ENCODE data around the gene TAF11. TPM values are rescaled to one million over a fixed set of nuclear protein-coding genes. Genes with fewer than 3 reads are reported as not detected.
A peak's percentile ranks its signal among the peaks of the same experiment; 100 is the strongest.
"Not testable (repeated sequence)": the region's sequence is repeated elsewhere in the genome, so short reads cannot be mapped to it uniquely, and the experiment has no call there.

The TAF11 gene
- total RNA-seq, 3 donors from 2014 or later: 23.2 to 26.8 (median 24.2) TPM

GRCh38 chr6:34891296-34891695 lies 3.5 kb upstream of the TAF11 start:
- DNase-seq (no peak), ATAC-seq (no peak)
- H3K36me3 ChIP-seq (ENCODE audit: low read depth): no peaks in the 10 kb centered on the region
- no peak for TF ChIP-seq CTCF (IDR thresholded peaks at IDR 0.05)
- intact Hi-C loops (cut with DNase I, micrococcal nuclease): no loop called here
- peaks cover 22% of the 10 kb centered on the region for H3K4me1 ChIP-seq (ENCODE audit: low read depth)
- no peak overlapping the region for H3K4me3 ChIP-seq
- H3K9me3 ChIP-seq: no peaks in the 10 kb centered on the region

- ATAC-seq: no peak
- Histone ChIP-seq H3K36me3 (ENCODE audit: low read depth) (no peaks in the 10 kb centered on the region), H3K4me3 (no peak overlapping the region), H3K4me1 (ENCODE audit: low read depth) (peaks cover 23% of the 10 kb centered on the region), H3K9me3 (no peaks in the 10 kb centered on the region)
- no peak for TF ChIP-seq CTCF (IDR thresholded peaks at IDR 0.05)
- DNase-seq: no peak
- intact Hi-C loops (cut with DNase I, micrococcal nuclease): no loop called here
Measured at GRCh38 chr6:34890533-34890925, 2.7 kb upstream of the TAF11 start.

- intact Hi-C loops (cut with DNase I, micrococcal nuclease): no loop called here
- H3K4me3 ChIP-seq: peak within 1 kb of the TSS; percentile 77
- no peaks in the 10 kb centered on the region for H3K9me3 ChIP-seq
- peaks cover 23% of the 10 kb centered on the region for H3K4me1 ChIP-seq (ENCODE audit: low read depth)
- DNase-seq: peak; percentile 94 to 96 (median 94)
- H3K36me3 ChIP-seq (ENCODE audit: low read depth): no peaks in the 10 kb centered on the region
- TF ChIP-seq CTCF (IDR thresholded peaks at IDR 0.05): no peak
- ATAC-seq: peak; percentile 94
Measured at GRCh38 chr6:34888874-34889555, 1.2 kb upstream of the TAF11 start, which contains the start of gene ANKS1A. Gene ANKS1A, plus strand, starts transcription at chr6:34889255. Its CDS starts 148 bp downstream, at chr6:34889403.

GRCh38 chr6:34888514-34888856 lies 643 bp upstream of the TAF11 start:
- Histone ChIP-seq H3K4me3 (peak overlapping the region; percentile 77), H3K36me3 (ENCODE audit: low read depth) (no peaks in the 10 kb centered on the region), H3K4me1 (ENCODE audit: low read depth) (peaks cover 23% of the 10 kb centered on the region), H3K9me3 (no peaks in the 10 kb centered on the region)
- ATAC-seq: no peak
- no peak for TF ChIP-seq CTCF (IDR thresholded peaks at IDR 0.05)
- no peak for DNase-seq
- intact Hi-C loops (cut with DNase I, micrococcal nuclease): no loop called here

GRCh38 chr6:34885837-34886236 lies 2.0 kb downstream of the TAF11 start:
- ATAC-seq; H3K4me3 ChIP-seq; DNase-seq; H3K36me3 ChIP-seq (ENCODE audit: low read depth); H3K9me3 ChIP-seq; intact Hi-C loops (cut with DNase I, micrococcal nuclease): not testable (repeated sequence)
- H3K4me1 ChIP-seq (ENCODE audit: low read depth): peaks cover 13% of the 10 kb centered on the region

GRCh38 chr6:34884996-34885395 lies 2.8 kb downstream of the TAF11 start:
- DNase-seq (no peak), ATAC-seq (no peak)
- Histone ChIP-seq H3K9me3 (no peaks in the 10 kb centered on the region), H3K4me3 (no peak overlapping the region), H3K36me3 (ENCODE audit: low read depth) (no peaks in the 10 kb centered on the region), H3K4me1 (ENCODE audit: low read depth) (peaks cover 9% of the 10 kb centered on the region)
- TF ChIP-seq CTCF (IDR thresholded peaks at IDR 0.05): no peak
- intact Hi-C loops (cut with DNase I, micrococcal nuclease): no loop called here

GRCh38 chr6:34884073-34884472 lies 3.8 kb downstream of the TAF11 start:
- ATAC-seq; H3K4me1 ChIP-seq (ENCODE audit: low read depth); intact Hi-C loops (cut with DNase I, micrococcal nuclease); H3K4me3 ChIP-seq; H3K36me3 ChIP-seq (ENCODE audit: low read depth); DNase-seq; H3K9me3 ChIP-seq: not testable (repeated sequence)

Measured in mucosa of descending colon (tissue), 3 donors.